HG03571 (cell line): ENCODE results near the gene PLVAP.
A peak's percentile ranks its signal among the peaks of the same experiment; 100 is the strongest.

Experiments
- ATAC-seq: cut with Tn5 transposase; IDR thresholded peaks from one replicate; pipeline ENCODE4 v1.9.1; 2021; ENCODE audit not compliant: unreplicated experiment

The PLVAP gene

DNA sequence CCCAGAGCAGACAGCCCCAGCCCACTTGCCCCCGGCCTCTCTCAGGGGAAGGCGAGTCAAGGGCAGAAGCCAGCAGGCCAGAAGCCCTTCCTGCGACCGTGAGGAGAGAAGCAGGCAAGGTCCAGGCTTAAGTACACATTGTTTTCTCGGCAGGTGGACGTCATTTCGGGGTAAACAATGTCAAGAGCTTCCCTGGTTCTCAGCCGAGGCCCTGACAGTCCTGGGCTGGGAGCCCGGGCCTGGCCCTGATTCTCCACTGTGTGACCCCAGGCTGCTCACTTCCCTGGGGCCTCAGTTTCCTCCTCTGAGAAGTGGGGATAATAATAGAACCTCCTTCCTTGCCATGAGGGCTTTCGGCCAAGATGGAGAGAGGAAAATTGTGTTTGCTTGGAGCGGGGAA is 19.4 kb downstream of the PLVAP start:
- ATAC-seq = no peak

DNA sequence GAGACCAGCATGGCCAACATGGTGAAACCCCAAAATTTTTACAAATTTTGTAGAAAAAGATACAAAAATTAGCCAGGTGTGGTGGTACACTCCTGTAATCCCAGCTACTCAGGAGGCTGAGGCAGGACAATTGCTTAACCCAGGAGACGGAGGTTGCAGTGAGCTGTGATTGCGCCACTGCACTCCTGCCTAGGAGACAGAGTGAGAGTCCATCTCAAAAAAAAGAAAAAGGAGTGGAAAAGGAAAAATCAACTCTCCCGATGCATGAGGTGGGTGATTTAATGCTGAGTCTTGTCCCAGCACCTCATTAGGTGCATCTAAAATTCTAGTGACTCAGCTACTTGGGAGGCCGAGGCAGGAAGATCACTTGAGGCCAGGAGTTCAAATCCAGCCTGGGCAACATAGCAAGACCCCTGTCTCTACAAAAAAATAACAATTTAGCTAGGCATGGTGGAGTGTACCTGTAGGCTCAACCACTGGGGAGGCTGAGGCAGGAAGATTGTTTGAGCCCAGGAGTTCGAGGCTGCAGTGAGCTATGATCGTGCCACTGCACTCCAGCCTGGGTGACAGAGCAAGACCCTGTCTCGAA is 20.0 kb downstream of the PLVAP start:
- ATAC-seq = no peak

DNA sequence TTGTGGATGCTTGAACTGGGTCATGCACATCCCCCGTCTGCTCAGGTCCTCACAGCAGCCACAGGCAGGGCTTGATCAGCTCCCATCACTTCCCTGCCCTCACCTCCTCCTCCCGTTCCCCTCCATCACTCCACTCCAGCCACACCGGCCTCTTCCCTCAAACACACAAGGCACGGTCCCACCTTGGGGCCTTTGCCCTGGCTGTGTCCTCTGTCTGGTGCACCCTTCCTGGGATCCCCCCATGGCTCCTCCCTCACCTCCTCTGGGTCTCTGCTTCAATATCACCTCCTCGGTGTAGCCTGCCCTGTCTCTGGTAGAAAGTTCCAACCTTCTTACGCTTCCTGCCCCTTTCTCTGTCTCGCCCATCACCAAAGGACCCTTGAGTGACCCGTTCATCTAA is 23.8 kb downstream of the PLVAP start:
- ATAC-seq = no peak

DNA sequence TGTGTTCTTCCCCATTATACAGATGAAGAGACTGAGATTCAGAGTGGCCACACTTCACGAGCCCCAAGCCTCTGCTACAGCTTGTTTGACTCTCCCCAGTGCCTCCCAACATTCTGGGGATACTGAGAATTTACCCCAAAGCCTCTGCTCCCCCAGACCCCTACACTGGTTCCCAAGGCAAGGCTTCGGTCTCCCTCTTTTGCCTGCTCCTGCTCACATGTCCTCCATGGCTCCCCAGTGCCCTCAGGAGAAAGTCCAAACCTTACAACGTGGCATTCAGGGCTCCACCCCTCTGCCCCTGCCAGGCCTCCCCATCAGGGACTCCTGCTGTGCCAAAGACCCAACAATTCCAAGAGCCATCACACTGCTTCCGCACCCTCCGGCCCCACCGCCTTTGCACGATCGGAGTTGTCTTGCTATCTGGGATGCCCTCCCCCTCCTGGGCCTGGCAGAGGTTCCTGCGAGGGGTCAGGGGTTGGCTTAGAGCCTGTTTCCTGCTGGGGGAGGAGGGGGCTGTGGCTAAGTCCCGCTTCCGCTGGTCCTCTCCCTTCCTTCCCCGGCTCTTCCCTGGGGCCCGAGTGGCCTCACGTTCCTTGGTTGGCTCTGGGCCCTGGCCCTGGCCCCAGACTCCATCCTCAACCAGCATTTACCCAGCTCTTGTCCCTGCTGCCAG is 24.4 kb downstream of the PLVAP start:
- no peak for ATAC-seq

DNA sequence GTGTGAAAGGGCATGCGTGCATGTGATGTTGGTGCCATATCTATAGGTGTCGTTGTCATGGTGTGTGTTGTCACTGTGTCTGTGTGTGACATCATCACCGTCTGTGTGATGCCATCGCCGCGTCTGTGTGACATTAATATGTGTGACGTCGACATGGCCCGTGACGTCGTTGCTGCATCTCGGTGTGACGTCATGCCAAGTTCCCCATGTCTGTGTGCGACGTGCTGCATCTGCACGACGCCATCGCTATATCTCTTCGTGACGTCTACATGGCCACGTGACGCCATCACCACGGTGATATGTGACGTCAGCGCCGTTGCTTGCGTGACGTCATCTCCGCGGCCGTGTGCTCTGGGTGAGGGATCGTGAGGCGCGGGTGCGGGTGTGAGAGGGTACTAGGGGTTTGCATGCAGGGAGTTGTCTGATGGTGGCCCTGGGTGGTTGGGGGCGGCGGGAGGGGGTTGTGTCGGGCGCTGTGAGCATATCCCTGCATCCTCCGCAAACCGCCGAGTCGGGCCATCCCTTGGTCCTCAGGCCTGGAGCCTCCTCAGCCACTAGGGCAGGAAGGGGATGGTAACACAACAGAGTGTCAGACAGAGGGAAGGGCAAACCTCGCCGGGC is 25.2 kb downstream of the PLVAP start:
- no peak for ATAC-seq

DNA sequence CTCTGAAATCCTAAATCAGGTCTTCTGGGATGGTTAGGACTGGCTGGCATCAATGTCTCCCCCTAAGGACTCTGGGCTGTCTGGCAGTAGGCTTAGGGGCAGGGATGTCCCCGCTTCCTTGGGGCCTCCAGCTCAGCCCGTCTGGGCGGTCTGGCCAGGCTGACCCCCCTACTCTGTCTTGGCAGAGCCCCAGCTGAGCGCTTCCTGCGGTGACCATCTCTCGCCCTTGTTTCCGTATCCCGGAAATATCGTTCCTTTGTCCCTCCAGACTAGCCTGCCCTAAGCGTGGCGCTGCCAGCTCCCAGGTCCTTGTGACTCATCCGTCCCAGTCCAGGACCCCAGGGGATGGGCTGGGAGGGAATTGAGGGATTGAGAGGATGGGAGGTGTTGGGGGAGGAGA is 28.4 kb downstream of the PLVAP start:
- ATAC-seq = no peak

DNA sequence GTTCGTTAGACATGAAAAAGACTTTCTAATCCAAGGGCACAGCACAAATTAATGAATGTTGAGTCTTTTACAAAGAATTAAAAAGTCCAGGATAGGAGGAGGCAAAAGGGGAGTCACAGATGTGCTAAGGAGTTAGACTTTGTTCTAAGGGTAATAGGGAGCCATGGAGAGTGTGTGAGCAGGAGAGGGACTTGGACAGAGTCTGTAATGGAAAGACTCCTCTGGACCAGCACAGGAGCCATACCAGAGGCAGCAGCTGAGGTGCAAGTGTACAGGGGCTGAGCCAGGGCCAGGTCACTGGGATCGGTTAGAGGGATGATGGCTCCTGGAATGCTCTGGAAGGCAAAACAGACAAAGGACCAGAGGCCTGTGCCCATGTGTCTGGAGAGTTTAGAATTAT is 29.3 kb downstream of the PLVAP start:
- ATAC-seq = no peak

DNA sequence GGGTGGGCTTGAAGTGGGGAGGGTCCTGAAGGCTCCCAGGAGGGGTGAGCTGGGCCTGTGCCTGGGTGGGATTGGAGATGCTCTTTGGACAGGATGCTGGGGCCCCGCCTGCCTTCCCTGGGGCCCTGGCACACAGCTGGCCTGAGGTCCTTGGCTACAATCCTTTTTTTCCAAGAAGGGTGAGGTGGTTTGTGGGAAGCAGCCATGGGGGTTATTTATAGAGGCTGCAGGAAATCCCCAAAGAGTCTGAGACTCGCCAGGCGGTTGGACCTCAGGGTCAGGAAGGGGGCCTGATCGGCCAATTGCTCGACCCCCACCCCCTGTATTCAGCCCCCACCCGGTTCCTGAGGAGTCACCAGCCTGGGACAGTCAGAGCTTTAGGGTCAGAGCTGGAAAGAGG is 29.8 kb downstream of the PLVAP start:
- no peak for ATAC-seq

DNA sequence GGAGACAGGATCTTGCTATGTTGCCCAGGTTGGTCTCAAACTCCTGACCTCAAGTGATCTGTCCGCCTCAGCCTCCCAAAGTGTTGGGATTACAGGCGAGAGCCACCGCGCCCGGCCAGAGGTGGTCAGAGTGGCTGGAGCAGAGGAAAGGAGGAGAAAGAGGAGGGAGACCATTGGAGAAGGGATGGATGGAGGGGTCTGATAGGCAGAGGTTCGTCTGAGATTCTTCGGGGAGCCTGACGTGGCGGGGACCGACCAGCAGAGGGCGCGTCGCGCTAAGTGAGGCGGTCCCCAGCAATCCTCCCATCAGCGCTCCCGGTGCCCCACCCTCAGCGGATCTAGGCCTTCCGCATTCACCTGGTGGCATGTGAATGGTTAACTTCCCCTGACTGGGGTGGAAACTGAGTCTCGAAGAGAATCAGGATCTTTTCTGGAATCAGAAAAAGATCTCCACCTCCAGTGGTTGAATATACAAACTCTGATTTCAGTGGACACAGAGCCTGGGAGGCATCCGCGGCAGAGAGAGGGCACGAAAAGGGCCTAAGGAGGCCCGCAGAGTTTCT is 31.0 kb downstream of the PLVAP start:
- no peak for ATAC-seq

DNA sequence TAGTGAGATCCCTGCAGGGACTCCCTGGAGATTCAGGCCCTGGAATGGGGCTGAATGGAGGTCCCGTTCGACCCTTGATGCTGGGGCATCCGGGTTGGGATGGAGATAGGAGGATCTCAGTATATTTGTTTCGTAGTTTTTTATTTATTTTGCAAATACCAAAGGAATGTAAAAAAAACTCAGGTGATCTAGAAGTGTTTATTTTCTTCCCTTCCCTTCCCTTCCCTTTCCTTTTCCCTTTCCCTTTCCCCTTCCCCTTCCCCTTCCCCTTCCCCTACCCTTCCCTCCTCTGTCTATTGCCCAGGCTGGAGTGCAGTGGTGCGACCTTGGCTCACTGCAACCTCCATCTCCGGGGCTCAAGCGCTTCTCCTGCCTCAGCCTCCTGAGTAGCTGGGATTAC is 35.3 kb downstream of the PLVAP start:
- ATAC-seq = no peak

DNA sequence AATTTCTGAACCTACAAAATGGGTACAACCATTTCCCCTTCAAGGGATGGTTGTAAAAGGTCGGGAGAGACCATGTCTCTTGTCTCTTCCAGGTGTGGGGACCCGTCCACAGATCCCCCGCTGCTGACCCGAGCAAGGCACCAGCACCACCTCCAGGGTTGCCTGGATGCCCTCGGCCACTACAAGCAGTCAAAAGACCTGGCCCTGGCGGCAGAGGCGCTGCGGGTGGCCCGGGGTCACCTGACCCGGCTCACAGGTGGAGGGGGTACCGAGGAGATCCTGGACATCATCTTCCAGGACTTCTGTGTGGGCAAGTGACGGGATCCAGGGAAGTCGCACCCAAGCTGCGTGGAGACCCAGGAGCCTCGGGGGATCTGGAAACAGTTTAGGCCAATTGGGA is 35.8 kb downstream of the PLVAP start:
- no peak for ATAC-seq

DNA sequence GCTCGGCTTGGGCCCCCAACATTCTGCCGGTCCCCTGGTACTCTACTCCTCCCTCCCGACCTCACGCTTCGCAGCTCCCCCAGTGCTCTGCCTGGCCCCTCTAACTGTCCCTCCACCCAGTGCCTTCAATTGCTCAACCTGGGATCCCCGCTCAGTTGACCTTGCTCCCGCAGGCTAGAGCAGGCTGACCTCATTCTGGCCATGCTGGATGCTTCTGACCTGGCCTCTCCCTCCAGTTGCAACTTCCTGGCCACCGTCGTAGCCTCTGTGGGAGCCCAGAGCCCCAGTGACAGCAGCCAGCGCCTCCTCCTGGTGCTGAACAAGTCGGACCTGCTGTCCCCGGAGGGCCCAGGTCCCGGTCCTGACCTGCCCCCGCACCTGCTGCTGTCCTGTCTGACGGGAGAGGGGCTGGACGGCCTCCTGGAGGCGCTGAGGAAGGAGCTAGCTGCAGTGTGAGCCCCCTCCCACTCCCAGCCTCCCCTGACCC is 36.2 kb downstream of the PLVAP start:
- ATAC-seq = no peak

DNA sequence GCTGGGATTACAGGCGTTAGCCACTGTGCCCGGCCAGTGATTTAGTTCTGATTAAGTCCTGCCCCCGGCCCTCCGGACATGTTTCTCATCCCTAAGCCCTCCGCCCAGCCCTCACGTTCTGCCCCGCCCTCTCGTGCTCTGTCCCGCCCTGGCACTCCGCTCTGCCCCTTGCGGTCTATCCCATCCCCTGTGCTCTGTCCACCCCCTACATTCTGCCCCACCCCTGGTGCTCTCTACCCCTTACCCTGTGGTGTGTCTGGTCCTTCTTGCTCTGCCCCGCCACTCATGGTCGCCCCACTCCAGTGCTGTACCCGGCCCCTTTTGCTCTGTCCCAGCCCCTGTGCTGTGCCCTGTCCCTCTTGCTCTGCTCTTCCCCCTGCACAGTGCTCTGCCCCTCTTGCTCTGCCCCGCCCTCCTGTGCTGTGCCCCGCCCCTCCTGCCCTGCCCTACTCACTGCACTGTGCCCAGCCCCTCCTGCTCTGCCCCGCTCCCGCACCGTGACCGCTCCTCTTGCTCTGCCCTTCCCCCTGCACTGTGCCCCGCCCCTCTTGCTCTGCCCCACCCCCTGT is 36.8 kb downstream of the PLVAP start:
- ATAC-seq = no peak

DNA sequence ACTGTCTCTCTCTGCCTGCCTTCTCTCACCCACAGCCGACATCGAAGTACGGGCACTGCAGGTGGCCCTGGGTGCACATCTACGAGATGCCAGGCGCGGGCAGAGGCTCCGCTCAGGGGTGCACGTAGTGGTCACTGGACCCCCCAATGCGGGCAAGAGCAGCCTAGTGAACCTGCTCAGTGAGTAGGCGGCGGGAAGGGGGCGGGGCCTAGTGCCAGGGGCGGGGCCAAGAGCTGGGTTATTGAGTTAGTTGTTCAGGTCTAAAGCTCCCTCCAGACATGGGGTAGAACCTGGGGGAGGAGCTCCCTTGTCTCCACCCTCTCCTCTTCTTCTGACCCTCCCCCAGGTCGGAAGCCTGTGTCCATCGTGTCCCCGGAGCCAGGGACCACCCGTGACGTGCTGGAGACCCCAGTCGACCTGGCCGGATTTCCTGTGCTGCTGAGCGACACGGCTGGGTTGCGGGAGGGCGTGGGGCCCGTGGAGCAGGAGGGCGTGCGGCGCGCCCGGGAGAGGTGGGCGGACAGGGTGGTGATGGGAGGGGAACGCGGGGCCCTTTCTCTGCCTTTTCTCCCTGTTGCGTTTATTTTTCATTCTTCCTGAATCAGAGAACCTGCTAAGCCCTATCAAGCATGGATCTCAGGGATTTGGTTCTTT is 37.9 kb downstream of the PLVAP start:
- no peak for ATAC-seq

DNA sequence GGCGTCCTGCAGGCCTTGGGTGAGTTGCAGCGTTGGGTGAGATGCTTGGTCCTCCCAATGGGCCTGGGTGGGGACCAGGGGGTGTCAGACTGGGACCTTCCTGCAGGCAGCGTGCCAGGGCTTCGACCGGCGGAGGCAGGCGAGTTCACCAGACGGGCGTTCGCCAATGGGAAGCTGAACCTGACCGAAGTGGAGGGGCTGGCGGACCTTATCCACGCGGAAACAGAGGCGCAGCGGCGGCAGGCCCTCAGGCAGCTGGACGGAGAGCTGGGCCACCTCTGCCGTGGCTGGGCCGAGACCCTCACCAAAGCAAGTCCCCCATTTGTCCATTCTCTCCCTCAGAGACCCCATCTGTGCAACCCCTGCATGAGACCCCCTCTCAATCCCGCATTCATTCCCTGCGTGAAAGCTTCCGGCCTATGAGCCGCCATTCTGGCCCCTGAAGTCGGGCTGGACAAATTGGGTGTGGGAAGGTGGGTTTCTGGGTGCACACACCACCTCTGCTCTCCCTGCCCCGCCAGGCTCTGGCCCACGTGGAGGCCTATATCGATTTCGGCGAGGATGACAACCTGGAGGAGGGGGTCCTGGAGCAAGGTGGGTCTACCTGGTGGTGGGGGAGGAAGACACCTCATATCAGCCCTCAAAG is 38.6 kb downstream of the PLVAP start:
- ATAC-seq = no peak

DNA sequence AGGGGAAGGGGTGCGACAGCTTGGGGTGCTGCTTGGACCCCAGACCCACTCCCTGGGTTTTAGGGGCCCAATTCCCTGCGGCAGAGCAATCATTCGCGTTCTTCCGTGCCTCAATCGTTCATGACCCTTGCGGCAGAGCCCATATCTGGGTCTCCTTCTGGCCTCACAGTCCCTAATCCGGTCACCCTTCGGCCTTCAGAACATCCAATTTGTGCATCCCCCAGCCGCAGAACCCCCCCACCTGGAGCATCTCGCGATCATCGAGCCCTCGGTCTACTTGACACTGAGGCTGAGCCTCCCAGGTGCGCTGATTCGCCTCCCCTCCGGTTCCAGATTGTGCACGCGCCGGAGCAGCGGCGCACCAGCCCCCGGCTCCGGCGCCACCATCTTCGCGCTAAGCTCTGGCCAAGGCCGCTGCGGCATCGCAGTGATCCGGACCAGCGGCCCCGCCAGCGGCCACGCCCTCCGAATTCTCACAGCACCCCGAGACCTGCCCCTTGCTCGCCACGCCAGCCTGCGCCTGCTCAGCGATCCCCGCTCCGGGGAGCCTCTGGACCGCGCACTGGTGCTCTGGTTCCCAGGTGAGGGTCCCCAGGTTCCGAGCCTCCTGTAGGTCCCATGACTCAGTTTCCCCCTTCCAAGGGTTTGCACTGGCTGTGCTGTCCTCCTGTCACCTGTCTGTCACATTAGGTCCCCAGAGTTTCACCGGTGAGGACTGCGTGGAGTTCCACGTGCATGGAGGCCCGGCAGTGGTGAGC is 39.3 kb downstream of the PLVAP start:
- no peak for ATAC-seq

DNA sequence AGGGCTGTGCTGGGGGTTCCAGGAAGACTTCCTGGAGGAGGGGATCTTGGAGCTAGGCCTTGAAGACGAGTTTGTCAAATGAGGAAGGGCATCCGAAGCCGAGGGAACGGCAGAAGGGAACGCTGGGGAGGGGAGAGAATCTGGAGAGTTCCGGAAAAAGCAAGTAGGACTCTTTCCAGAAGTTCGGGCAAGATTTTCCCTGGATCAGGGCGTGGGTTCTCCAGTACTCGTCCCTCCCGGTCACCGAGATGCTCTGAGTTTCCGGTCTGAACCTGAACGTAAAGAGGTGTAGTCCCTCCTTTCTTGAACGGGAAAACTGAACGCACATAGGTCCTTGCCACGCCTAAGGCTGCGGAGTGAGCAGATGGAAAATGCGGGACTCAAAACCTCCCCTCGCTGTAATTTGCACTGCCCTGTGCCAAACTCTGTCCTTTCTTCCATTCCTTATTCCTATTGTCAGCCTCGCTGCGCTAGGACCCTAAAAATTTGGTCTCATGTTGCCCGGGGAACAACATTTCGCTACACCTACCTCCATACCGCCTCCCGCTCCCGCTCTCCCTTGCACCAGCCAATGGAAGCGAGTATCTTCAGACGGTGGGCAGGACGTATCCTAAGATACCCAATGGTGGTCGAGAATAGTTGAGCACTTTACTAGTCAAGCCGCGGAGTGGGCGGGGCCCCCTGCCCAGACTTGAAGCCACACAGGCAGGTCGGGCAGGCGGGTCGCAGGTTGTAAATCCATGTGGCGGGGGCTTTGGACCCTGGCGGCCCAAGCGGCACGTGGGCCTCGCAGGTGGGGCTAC is 40.1 kb downstream of the PLVAP start, which contains the start of gene GTPBP3:
Gene GTPBP3, plus strand, starts transcription at position 682 of the 803 bp plus-strand sequence. Its CDS starts 59 bp downstream, at position 741.
- ATAC-seq = peak; percentile 59

DNA sequence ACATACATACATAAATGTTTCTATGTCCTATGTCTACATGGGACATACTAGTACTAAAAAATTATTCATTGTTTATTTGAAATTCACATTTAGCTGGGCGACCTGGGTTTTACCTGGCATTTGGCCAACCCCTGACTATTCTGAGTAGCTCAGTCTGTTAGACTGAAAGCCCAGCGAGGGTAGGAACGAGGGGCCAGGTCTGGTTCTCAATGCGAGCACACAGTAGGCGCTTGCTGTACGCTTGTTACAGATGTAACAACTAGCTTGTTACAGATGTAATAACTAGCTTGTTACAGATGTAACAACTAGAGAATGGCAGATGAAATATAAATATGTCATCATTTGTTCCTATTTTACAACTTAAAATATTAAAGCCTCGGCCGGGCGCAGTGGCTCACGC is 41.6 kb downstream of the PLVAP start:
- no peak for ATAC-seq
